DMS 273 (cell line): Measurements from ENCODE around the gene TTC39C.

ENCODE experiments used
- DNase-seq: peaks from one replicate; lab custom pipeline; 2025; ENCODE audit not compliant: unreplicated experiment; lab: John Stamatoyannopoulos, UW

TTC39C gene

GRCh38 chr18:24076950-24077349, 62.4 kb downstream of the TTC39C start:
- peak; percentile 43 for DNase-seq

GRCh38 chr18:24078391-24078790, 63.8 kb downstream of the TTC39C start:
- DNase-seq, result no peak

- no peak for DNase-seq
These were observed 66.3 kb downstream of the TTC39C start for GRCh38 chr18:24080861-24081260.

- DNase-seq, result no peak
These were observed 69.0 kb downstream of the TTC39C start for GRCh38 chr18:24083550-24083949.

GRCh38 chr18:24086082-24086481, 71.5 kb downstream of the TTC39C start:
- no peak for DNase-seq

- DNase-seq, result no peak
These were observed 74.5 kb downstream of the TTC39C start for GRCh38 chr18:24089076-24089475.

- no peak for DNase-seq
These were observed 75.2 kb downstream of the TTC39C start for GRCh38 chr18:24089515-24090337.

GRCh38 chr18:24090876-24091275, 76.3 kb downstream of the TTC39C start:
- no peak for DNase-seq

GRCh38 chr18:24094561-24094960, 80.0 kb downstream of the TTC39C start:
- no peak for DNase-seq

GRCh38 chr18:24095976-24096375, 81.4 kb downstream of the TTC39C start:
- no peak for DNase-seq

GRCh38 chr18:24103320-24104021, 88.9 kb downstream of the TTC39C start:
- DNase-seq, result no peak

GRCh38 chr18:24104486-24104885, 89.9 kb downstream of the TTC39C start:
- no peak for DNase-seq

GRCh38 chr18:24108641-24109040, 94.1 kb downstream of the TTC39C start:
- DNase-seq, result no peak

- DNase-seq, result no peak
These were observed 97.4 kb downstream of the TTC39C start for GRCh38 chr18:24111936-24112335.

- DNase-seq, result no peak
These were observed 97.9 kb downstream of the TTC39C start for GRCh38 chr18:24112464-24112863.

GRCh38 chr18:24112874-24113615, 98.5 kb downstream of the TTC39C start:
- no peak for DNase-seq

- no peak for DNase-seq
These were observed 100.5 kb downstream of the TTC39C start for GRCh38 chr18:24114924-24115549.

GRCh38 chr18:24115628-24116027, 101.1 kb downstream of the TTC39C start:
- no peak for DNase-seq

- peak; percentile 87 for DNase-seq
These were observed 104.4 kb downstream of the TTC39C start for GRCh38 chr18:24118750-24119577.

- DNase-seq, result no peak
These were observed 106.1 kb downstream of the TTC39C start for GRCh38 chr18:24120676-24121075.
